Stimulated activated CD8-positive, alpha-beta memory T cell treated with anti-CD3 and anti-CD28 coated beads, Interleukin-4, amount 100 ng/mL, for 48 hours (primary cell): Measurements from ENCODE around the gene KDM4C.
A peak's percentile ranks its signal among the peaks of the same experiment; 100 is the strongest.

Experiments
- DNase-seq: peaks from one replicate; pipeline ENCODE4 v3.0.0-alpha.2; 2020

Gene KDM4C

GRCh38 chr9:6811436-6811835 is 53.7 kb downstream of the KDM4C start:
- no peak for DNase-seq

DNA sequence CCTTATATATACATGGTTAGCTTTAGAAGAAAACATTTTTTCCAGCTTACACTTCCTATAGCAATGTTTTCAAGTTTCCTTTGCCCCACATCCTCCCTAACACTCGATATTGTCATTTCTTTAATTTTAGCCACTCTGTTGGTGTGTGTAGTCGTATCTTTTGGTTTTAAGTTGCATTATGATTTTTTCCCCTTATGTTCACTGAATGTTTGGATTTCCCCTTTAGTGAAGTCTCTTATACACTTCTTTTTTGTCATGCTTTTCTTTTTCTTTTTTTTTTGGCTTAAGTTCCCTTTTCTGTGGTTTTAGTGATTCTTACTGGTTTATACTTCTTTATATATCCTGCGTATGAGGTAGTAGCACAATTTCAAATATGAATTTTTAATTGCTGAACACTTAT is 58.8 kb downstream of the KDM4C start:
- DNase-seq, result no peak

- no peak for DNase-seq
These were observed 60.6 kb downstream of the KDM4C start for GRCh38 chr9:6818292-6818922.

GRCh38 chr9:6819112-6819511 is 61.3 kb downstream of the KDM4C start:
- no peak for DNase-seq

GRCh38 chr9:6819529-6819928 is 61.8 kb downstream of the KDM4C start:
- no peak for DNase-seq

GRCh38 chr9:6822696-6823095 is 64.9 kb downstream of the KDM4C start:
- DNase-seq, result no peak

DNA sequence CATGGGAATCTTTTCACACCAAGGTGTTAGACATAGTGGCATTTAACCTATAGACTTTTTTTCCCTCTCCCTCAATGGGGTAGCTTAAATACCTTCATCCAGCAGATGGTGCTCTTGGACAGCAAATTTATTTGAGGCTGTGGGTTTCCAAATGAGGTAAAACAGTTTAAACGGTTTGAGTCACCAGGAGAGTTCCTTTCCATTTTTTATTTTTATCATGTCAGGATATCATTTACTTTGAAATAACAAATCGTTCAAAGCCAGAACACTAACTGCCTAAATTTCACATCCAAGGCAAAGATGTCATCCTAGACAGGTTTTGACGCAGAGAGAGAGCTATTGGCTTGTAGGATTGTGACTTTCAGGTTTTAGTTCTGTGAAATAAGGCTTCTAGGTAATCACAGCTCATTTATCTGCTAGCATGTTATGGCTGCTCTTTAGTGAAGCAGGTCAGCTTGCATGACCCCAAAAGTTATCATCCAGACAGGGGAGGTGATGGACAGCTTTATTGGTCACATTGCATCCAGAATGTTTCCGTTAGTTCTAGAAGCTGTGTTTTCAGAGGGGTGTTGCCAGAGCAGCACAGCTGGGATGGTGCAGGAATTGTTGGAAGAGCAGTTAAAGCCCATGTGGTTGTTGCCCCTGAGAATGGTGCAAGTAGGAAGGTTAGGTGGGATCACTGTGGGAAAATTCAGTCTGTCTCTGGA is 69.8 kb downstream of the KDM4C start:
- peak; percentile 47 for DNase-seq

DNA sequence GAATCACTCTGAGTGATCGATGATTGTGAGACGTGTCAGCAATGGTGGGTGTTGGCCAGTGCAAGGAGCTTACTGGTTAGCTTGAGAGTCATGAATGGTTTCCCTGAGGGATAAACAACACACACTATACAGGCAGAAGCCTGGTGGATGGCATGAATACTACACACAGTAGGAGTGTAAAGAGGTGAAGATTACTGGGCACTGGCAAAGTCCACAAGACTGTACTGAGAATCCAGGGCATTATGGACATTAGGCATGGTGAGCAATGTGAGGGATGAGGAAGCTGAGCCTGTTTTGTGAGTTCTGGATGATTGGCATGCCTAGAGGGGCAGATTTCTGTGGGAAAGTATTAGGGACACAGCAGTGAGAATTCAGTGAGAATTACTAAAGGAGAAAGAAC is 71.3 kb downstream of the KDM4C start:
- DNase-seq, result no peak

GRCh38 chr9:6829536-6829935 is 71.8 kb downstream of the KDM4C start:
- DNase-seq, result no peak

- DNase-seq, result no peak
These were observed 75.9 kb downstream of the KDM4C start for GRCh38 chr9:6833518-6834192.

DNA sequence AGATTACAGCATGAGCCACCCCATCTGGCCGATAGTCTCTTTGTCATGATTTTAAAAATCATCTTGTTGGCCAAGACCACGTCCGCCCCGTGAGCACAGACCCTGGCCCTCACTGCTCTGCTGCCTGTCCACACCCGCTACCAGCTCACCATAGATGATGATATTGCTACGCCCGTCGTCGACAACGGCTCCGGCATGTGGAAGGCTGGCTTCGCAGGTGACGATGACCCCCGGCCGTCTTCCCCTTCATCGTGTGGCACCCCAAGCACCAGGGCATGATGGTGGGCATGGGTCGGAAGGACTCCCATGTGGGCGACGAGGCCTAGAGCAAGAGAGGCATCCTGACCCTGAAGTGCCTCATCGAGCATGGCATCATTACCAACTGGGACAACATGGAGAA is 76.5 kb downstream of the KDM4C start:
- DNase-seq, result no peak

DNA sequence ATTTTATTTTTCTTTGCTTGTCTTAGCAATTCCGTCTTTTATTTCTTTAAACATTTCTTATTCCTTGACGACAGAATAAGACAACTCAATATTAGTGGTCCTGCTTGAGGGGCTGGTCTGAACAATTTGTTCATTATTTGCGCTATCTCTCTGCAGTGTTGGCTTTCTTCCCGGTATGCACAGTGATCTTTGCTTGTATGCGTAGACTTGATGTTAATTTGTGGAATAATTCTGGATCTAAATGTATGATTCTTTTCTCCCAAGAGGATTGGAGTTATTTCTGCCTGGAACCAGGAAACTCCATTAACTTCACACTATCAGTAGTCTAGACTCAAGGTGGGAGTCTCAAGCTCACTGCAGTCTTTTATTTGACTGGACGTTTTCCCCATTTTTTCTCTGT is 80.4 kb downstream of the KDM4C start:
- DNase-seq, result no peak

- DNase-seq, result no peak
These were observed 84.8 kb downstream of the KDM4C start for GRCh38 chr9:6842584-6842947.

- no peak for DNase-seq
These were observed 86.0 kb downstream of the KDM4C start for GRCh38 chr9:6843742-6844141.

GRCh38 chr9:6844267-6844666 is 86.5 kb downstream of the KDM4C start:
- no peak for DNase-seq

DNA sequence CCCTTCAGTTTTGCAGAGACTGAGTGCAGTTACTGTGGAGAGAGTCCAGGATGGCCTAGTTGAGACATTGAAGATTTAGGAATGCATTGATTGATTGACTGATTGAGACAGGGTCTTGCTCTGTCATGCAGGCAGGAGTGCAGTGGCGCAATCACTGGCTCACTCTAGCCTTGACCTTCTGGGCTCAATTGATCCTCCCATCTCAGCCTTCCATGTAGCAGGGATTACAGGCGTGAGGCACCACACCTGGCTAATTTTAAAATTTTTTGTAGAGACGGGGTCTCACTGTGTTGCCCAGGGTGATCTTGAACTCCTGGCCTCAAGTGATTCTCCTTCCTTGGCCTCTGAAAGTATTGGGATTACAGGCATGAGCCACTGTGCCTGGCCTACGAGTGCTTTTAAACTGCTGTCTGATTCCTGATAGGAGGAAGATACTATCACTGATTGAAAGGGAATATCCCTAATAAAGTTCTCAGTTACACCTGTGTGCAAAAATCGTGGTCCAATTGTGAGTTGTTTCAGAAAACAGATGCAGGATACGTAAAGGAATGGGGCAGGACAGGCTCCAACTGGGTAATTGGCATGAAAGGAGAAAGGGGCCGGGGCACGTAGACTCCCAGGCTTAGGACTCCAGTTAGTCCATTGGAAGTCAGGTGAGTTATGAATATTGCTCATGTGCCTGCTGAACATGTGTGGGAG is 87.5 kb downstream of the KDM4C start:
- DNase-seq, result no peak

DNA sequence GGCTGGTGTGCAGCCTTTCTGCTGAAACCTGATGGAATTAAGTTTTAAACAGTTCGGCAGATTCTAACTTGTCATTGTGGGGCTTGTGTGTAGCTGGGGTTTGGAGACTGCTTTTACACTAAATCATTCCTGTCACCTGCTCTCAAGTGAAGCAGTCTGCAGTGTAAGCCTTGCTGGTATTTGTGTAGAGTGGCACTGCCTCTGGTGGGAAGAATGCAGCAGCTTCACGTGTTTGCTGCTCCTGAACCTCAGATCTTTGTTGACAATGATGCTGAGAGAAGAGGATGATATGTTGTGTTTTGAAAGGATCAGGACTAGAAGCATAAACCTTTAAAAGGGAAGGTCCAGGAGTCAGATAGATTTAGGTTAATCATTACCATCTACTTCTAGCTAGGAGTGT is 88.1 kb downstream of the KDM4C start:
- no peak for DNase-seq

DNA sequence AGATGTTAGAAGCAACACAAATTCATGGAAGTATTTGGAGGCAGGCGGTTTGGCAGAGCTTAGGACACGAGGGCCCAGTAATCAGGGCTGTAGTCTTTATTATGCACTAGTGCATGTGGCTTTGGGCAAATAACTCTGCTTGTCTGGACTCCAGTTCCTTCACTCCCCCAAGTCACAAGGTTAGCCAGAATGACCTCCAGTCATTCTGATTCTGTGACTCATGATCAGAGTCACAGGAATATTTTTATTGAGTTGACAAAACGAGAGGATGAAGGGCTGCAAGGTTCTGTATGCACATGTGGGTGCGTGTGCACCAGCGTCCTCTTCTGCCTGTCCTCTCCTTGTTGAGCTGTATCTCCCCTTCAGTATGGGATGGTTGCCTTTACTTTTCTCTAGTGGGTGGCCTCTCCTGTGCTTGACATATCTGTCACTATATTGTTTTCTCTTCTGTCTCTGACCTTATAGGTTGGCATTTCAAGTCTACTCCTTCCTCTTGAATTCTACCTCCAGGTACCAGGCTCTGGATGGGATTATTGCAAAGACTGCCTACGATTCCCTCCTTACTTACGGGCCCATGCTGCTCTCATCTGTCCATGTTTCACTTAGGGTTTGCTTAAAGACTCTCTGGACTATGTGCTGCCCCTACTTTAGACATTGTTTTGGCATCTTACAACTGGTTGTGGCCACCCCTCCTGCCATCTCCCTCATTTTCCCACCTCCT is 94.6 kb downstream of the KDM4C start:
- no peak for DNase-seq

GRCh38 chr9:6855860-6856259 is 98.1 kb downstream of the KDM4C start:
- no peak for DNase-seq

DNA sequence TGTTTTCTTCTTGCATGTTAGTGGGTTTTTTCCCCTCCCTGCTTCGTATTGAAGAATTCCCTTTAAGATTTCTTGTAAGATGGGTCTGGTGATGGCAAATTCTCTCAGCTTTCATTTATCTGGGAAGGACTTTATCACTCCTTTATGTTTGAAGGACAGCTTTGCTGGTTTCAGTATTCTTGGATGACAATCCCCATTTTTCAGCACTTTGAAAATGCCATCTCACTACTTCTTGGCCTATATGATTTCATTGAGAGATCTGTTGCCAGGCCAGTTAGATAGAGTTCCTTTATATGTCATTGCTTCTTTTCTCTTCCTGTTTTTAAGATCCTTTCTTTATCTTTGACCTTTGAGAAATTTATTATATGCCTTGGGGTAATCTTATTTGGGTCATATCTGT is 106.3 kb downstream of the KDM4C start:
- DNase-seq, result no peak

DNA sequence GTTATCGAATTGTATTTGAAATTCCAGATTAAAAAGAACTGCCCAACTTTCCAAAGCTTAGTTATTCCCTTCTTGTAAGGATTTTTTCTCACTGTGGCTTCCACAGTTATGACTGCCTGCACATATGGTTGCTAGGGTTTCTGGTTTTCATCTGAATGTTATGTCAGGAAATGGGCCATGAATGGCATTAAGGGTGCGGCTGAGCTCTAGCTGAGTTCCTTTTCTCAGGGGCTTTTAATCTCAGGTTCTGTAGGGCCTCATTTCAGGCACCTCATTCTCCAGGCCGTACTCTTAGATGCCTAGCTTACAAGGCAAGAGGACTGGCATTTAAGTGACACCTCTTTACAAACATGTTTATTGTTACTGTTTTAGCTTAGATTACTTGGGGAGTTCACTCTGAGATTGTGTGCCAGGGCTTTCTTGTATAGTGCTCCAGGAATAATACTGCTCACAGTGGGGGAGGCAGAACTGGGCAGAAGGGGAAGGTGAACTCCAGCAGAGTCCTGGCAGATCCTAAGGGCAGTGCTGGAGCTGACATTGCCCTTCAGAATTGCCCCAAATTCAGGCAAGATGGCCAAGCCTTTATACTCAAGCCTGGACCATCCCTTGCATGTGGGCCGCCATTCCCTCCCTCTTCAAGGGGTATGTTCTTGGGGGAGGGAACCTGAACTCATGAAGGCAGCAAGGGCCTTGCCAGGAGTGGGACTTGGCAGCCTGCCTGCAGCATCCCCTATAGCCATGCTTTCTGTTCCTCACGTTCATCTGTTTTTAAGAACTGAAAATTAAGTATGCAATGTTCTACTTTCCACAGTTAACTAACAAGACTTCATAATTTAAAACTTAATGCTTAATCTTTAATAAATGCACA is 111.5 kb downstream of the KDM4C start:
- no peak for DNase-seq

DNA sequence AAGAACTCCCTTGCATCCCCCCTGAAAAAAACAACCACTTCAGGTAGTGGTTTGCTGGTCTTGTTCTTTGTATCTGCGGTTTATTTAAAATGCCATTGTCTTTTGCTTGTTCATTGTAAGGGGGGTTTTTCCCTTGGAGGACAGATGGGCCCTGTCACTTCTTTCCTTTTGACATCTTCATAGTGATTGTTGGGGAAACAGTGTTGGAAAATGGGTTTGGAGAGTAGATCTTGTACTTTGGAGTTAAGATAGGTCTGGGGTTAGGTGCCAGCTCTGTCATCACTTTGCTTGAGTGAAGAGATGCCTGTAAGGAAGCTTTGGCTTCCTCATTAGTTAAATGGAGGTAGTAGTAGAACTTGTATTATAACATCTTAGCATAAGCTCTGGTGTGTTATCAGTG is 112.4 kb downstream of the KDM4C start:
- DNase-seq, result no peak
